Keratinocyte (primary cell): ENCODE results near the gene MED15.

Experiments used
- CTCF ChIP-seq, 3 experiments: IDR thresholded peaks in 1 of 3; conservative IDR thresholded peaks in 1 of 3; optimal IDR thresholded peaks in 1 of 3; 2 replicates in 2 of 3; 3 replicates in 1 of 3; pipeline versions ENCODE3 to v1.5.1; 2011; ENCODE audit warnings: low read length in 3 of 3, mild to moderate bottlenecking in 3 of 3, moderate library complexity in 2 of 3, control low read depth in 1 of 3, inconsistent platforms in 1 of 3; ENCODE audit not compliant: insufficient read depth in 2 of 3; ENCODE audit errors: extremely low read depth in 1 of 3
- EZH2 ChIP-seq: IDR thresholded peaks from one replicate; pipeline ENCODE4 v1.6.1; 2012; ENCODE audit warnings: inconsistent platforms, mild to moderate bottlenecking, low read length, moderate library complexity

- no peak for TF ChIP-seq CTCF (optimal IDR thresholded peaks at IDR 0.05 in 1 of 3, IDR thresholded peaks at IDR 0.05 in 1 of 3, conservative IDR thresholded peaks at IDR 0.05 in 1 of 3; ENCODE audit: extremely low read depth in 1 of 3, insufficient read depth in 2 of 3, low read length in 3 of 3)
- TF ChIP-seq EZH2: no peak
Observed at GRCh38 chr22:20636945-20637344, 129.5 kb downstream of the MED15 start.
